SU-DHL-6 (cell line): Measurements from ENCODE around the gene NFYC.

ENCODE experiments used
- CTCF ChIP-seq: fragments of 200-600 bp; sonication (generic); IDR thresholded peaks from one replicate; pipeline ENCODE4 v1.5.1; 2017; ENCODE audit warnings: antibody characterized with exemption, mild to moderate bottlenecking, low read length, moderate library complexity; ENCODE audit not compliant: insufficient read depth, poor library complexity, severe bottlenecking
- EZH2phosphoT487 ChIP-seq: fragments of 200-600 bp; sonication (generic), shearing (Covaris generic); conservative IDR thresholded peaks from 2 replicates; pipeline ENCODE4 v1.6.1; 2018; ENCODE audit warnings: mild to moderate bottlenecking, antibody characterized with exemption, low read length, moderate library complexity, mixed read lengths

GRCh38 chr1:40796939-40797667 lies 105.6 kb downstream of the NFYC start:
- TF ChIP-seq CTCF (no peak), EZH2phosphoT487 (no peak)
